ENCODE measurements around the gene AKR1C1.
"Not testable (repeated sequence)": the region's sequence is repeated elsewhere in the genome, so short reads cannot be mapped to it uniquely, and the experiment has no call there.

The AKR1C1 gene

GRCh38 chr10:4962308-4962707, 907 bp upstream of the AKR1C1 start:
- not testable (repeated sequence) for H3K27me3 ChIP-seq (ENCODE audit: control insufficient read depth, low read length); H3K27ac ChIP-seq (ENCODE audit: low read depth, low read length); H3K9me3 ChIP-seq (ENCODE audit: control insufficient read depth, insufficient read depth, low read length); H3K4me2 ChIP-seq (ENCODE audit: low read length); H3F3A ChIP-seq (ENCODE audit: control insufficient read depth, insufficient read depth); H3K79me2 ChIP-seq (ENCODE audit: control insufficient read depth, low read length); H3K36me3 ChIP-seq (ENCODE audit: control insufficient read depth, low read length); H4K20me1 ChIP-seq (ENCODE audit: control insufficient read depth, insufficient read depth, low read depth, low read length); H3K4me1 ChIP-seq (ENCODE audit: control insufficient read depth, low read length); H3K9me2 ChIP-seq (replicated peaks; ENCODE audit: control insufficient read depth, low read length); H3K4me3 ChIP-seq (ENCODE audit: low read length)

DNA sequence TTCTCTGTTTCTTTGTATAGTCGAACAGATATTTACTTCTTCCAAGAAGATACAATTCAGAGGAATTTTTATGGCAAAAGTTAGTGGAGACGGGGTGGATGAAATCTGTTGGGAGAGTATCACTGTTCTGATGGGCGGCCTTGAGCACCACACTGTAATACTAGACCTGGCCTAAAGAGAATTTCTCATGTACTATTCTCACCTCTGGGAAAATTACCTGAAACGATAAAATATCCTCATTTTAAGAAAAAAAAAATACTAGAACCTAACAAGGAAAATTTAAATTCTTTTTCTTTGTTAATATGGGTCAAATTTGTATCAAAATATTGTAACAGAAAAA, 570 bp downstream of the AKR1C1 start:
- H4K20me1 ChIP-seq (ENCODE audit: control insufficient read depth, insufficient read depth, low read depth, low read length); H3K79me2 ChIP-seq (ENCODE audit: control insufficient read depth, low read length); H3K27ac ChIP-seq (ENCODE audit: low read depth, low read length); H3K4me1 ChIP-seq (ENCODE audit: control insufficient read depth, low read length); H3K9me2 ChIP-seq (replicated peaks; ENCODE audit: control insufficient read depth, low read length); H3K4me2 ChIP-seq (ENCODE audit: low read length); H3K36me3 ChIP-seq (ENCODE audit: control insufficient read depth, low read length); H3F3A ChIP-seq (ENCODE audit: control insufficient read depth, insufficient read depth); H3K9me3 ChIP-seq (ENCODE audit: control insufficient read depth, insufficient read depth, low read length); H3K4me3 ChIP-seq (ENCODE audit: low read length); H3K27me3 ChIP-seq (ENCODE audit: control insufficient read depth, low read length): not testable (repeated sequence)

DNA sequence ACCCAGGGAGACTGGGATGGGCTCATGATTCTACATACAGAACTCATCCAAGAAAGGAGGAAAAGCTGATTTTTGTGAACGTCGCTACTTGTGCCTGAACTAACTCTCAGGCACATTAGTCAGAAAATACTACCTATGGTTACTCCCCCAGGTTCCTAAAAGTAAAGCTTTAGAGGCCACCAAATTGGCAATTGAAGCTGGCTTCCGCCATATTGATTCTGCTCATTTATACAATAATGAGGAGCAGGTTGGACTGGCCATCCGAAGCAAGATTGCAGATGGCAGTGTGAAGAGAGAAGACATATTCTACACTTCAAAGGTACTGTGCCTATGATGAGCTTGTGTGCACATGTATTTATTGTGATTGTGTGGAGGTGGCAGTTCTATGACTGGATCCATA, 2.5 kb downstream of the AKR1C1 start:
- H3K36me3 ChIP-seq (ENCODE audit: control insufficient read depth, low read length); H4K20me1 ChIP-seq (ENCODE audit: control insufficient read depth, insufficient read depth, low read depth, low read length); H3K4me1 ChIP-seq (ENCODE audit: control insufficient read depth, low read length); H3K9me3 ChIP-seq (ENCODE audit: control insufficient read depth, insufficient read depth, low read length); H3K4me2 ChIP-seq (ENCODE audit: low read length); H3K27me3 ChIP-seq (ENCODE audit: control insufficient read depth, low read length); H3K27ac ChIP-seq (ENCODE audit: low read depth, low read length); H3K4me3 ChIP-seq (ENCODE audit: low read length); H3F3A ChIP-seq (ENCODE audit: control insufficient read depth, insufficient read depth); H3K79me2 ChIP-seq (ENCODE audit: control insufficient read depth, low read length); H3K9me2 ChIP-seq (replicated peaks; ENCODE audit: control insufficient read depth, low read length): not testable (repeated sequence)

GRCh38 chr10:4967189-4967588, 4.0 kb downstream of the AKR1C1 start:
- H3K9me3 ChIP-seq (ENCODE audit: control insufficient read depth, insufficient read depth, low read length); H3K4me1 ChIP-seq (ENCODE audit: control insufficient read depth, low read length); H3K4me3 ChIP-seq (ENCODE audit: low read length); H3F3A ChIP-seq (ENCODE audit: control insufficient read depth, insufficient read depth); H3K27ac ChIP-seq (ENCODE audit: low read depth, low read length); H3K9me2 ChIP-seq (replicated peaks; ENCODE audit: control insufficient read depth, low read length); H4K20me1 ChIP-seq (ENCODE audit: control insufficient read depth, insufficient read depth, low read depth, low read length); H3K36me3 ChIP-seq (ENCODE audit: control insufficient read depth, low read length); H3K27me3 ChIP-seq (ENCODE audit: control insufficient read depth, low read length); H3K79me2 ChIP-seq (ENCODE audit: control insufficient read depth, low read length); H3K4me2 ChIP-seq (ENCODE audit: low read length): not testable (repeated sequence)

DNA sequence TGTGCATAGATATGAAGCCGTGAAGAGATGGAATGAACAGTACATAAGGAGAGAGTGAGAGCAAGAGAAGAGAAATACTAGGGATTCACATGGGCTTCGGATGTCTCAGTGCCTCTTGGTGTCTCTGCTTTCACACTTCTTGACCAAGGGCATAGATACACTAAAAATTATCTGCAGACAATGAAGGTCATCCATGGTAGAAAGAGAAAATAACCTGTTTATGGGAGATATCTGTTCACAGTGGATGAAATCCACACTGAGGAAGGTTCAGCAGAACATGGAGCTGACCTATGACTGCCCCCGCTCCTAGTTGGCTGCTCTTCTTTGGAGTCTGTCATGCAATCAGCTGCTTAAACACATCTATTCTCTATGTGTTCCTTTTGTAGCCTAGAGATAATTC, 6.1 kb downstream of the AKR1C1 start:
- H3K9me2 ChIP-seq (replicated peaks; ENCODE audit: control insufficient read depth, low read length); H3K4me3 ChIP-seq (ENCODE audit: low read length); H3K36me3 ChIP-seq (ENCODE audit: control insufficient read depth, low read length); H4K20me1 ChIP-seq (ENCODE audit: control insufficient read depth, insufficient read depth, low read depth, low read length); H3K79me2 ChIP-seq (ENCODE audit: control insufficient read depth, low read length); H3K27ac ChIP-seq (ENCODE audit: low read depth, low read length); H3K27me3 ChIP-seq (ENCODE audit: control insufficient read depth, low read length); H3K4me1 ChIP-seq (ENCODE audit: control insufficient read depth, low read length); H3K4me2 ChIP-seq (ENCODE audit: low read length); H3F3A ChIP-seq (ENCODE audit: control insufficient read depth, insufficient read depth); H3K9me3 ChIP-seq (ENCODE audit: control insufficient read depth, insufficient read depth, low read length): not testable (repeated sequence)

DNA sequence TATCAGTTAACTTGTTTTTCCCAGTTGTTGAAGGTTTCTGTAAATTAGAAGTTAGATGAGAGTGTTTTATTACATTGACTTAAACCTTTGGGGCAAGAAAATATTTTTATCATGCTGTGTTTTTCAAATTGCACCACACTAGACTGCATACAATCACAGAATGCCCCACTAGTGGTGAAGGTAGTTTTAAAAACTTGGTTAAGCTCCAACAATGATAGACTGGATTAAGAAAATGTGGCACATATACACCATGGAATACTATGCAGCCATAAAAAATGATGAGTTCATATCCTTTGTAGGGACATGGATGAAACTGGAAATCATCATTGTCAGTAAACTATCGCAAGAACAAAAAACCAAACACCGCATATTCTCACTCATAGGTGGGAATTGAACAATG, 7.1 kb downstream of the AKR1C1 start:
- not testable (repeated sequence) for H3K9me3 ChIP-seq (ENCODE audit: control insufficient read depth, insufficient read depth, low read length)

GRCh38 chr10:4972369-4973142, 9.3 kb downstream of the AKR1C1 start:
- not testable (repeated sequence) for H3K27ac ChIP-seq (ENCODE audit: low read depth, low read length); H3K79me2 ChIP-seq (ENCODE audit: control insufficient read depth, low read length); H3K4me1 ChIP-seq (ENCODE audit: control insufficient read depth, low read length); H3K27me3 ChIP-seq (ENCODE audit: control insufficient read depth, low read length); H3K9me3 ChIP-seq (ENCODE audit: control insufficient read depth, insufficient read depth, low read length); H3F3A ChIP-seq (ENCODE audit: control insufficient read depth, insufficient read depth); H3K9me2 ChIP-seq (replicated peaks; ENCODE audit: control insufficient read depth, low read length); H3K4me3 ChIP-seq (ENCODE audit: low read length); H4K20me1 ChIP-seq (ENCODE audit: control insufficient read depth, insufficient read depth, low read depth, low read length); H3K36me3 ChIP-seq (ENCODE audit: control insufficient read depth, low read length); H3K4me2 ChIP-seq (ENCODE audit: low read length)

More for the DNA sequence above, 7.1 kb downstream of the AKR1C1 start:
- not testable (repeated sequence) for H3K36me3 ChIP-seq (ENCODE audit: control insufficient read depth, low read length); H3F3A ChIP-seq (ENCODE audit: control insufficient read depth, insufficient read depth); H3K9me2 ChIP-seq (replicated peaks; ENCODE audit: control insufficient read depth, low read length); H3K4me1 ChIP-seq (ENCODE audit: control insufficient read depth, low read length); H3K4me2 ChIP-seq (ENCODE audit: low read length); H3K4me3 ChIP-seq (ENCODE audit: low read length); H3K27me3 ChIP-seq (ENCODE audit: control insufficient read depth, low read length); H3K79me2 ChIP-seq (ENCODE audit: control insufficient read depth, low read length); H4K20me1 ChIP-seq (ENCODE audit: control insufficient read depth, insufficient read depth, low read depth, low read length); H3K27ac ChIP-seq (ENCODE audit: low read depth, low read length)

- H3K4me1 ChIP-seq (ENCODE audit: control insufficient read depth, low read length); H4K20me1 ChIP-seq (ENCODE audit: control insufficient read depth, insufficient read depth, low read depth, low read length); H3K27ac ChIP-seq (ENCODE audit: low read depth, low read length); H3K9me3 ChIP-seq (ENCODE audit: control insufficient read depth, insufficient read depth, low read length); H3F3A ChIP-seq (ENCODE audit: control insufficient read depth, insufficient read depth); H3K36me3 ChIP-seq (ENCODE audit: control insufficient read depth, low read length); H3K79me2 ChIP-seq (ENCODE audit: control insufficient read depth, low read length); H3K27me3 ChIP-seq (ENCODE audit: control insufficient read depth, low read length); H3K4me3 ChIP-seq (ENCODE audit: low read length); H3K4me2 ChIP-seq (ENCODE audit: low read length); H3K9me2 ChIP-seq (replicated peaks; ENCODE audit: control insufficient read depth, low read length): not testable (repeated sequence)
Measured at GRCh38 chr10:4973294-4973693, 10.1 kb downstream of the AKR1C1 start.

Measured in DOHH2 (cell line).